Smooth muscle cell (in vitro differentiated cells): ENCODE data around the gene VPS13C. TPM values are rescaled to one million over a fixed set of nuclear protein-coding genes. Genes with fewer than 3 reads are reported as not detected.

Source experiments
- DNase-seq: peaks from one replicate; lab custom pipeline; 2025; ENCODE audit not compliant: unreplicated experiment; lab: John Stamatoyannopoulos, UW
- H2AFZ ChIP-seq: fragments of 200-600 bp; sonication (generic); 2 replicates; pipeline ENCODE4 v1.6.0; 2016; ENCODE audit warnings: antibody characterized with exemption, low read depth, mild to moderate bottlenecking
- H3F3A ChIP-seq: fragments of 200-600 bp; sonication (generic); 2 replicates; pipeline ENCODE4 v1.6.0; 2017; ENCODE audit warnings: antibody characterized with exemption, low read depth
- H3K27ac ChIP-seq: fragments of 200-600 bp; sonication (generic); 2 replicates; pipeline ENCODE4 v1.5.1; 2016; ENCODE audit warnings: low read depth, mild to moderate bottlenecking
- H3K27me3 ChIP-seq: fragments of 200-600 bp; sonication (generic); 2 replicates; pipeline ENCODE4 v1.6.1; 2016; ENCODE audit warnings: low read depth, mild to moderate bottlenecking
- H3K36me3 ChIP-seq: fragments of 200-600 bp; sonication (generic); 2 replicates; pipeline ENCODE4 v1.5.1; 2016; ENCODE audit warnings: low read depth
- H3K4me1 ChIP-seq: fragments of 200-600 bp; sonication (generic); 2 replicates; pipeline ENCODE4 v1.5.1; 2016; ENCODE audit warnings: low read depth
- H3K4me2 ChIP-seq: fragments of 200-600 bp; sonication (generic); 2 replicates; pipeline ENCODE4 v1.6.0; 2016; ENCODE audit warnings: mild to moderate bottlenecking
- H3K4me3 ChIP-seq: fragments of 200-600 bp; sonication (generic); 2 replicates; pipeline ENCODE4 v1.5.1; 2016; ENCODE audit warnings: mild to moderate bottlenecking
- H3K79me2 ChIP-seq: fragments of 200-600 bp; sonication (generic); 2 replicates; pipeline ENCODE4 v1.6.0; 2016; ENCODE audit warnings: low read depth, mild to moderate bottlenecking
- H3K9ac ChIP-seq: fragments of 200-600 bp; sonication (generic); 2 replicates; pipeline ENCODE4 v1.6.0; 2016; ENCODE audit warnings: low read depth
- H3K9me3 ChIP-seq: fragments of 200-600 bp; sonication (generic); replicated peaks from 2 replicates; pipeline ENCODE4 v1.5.1; 2016; ENCODE audit warnings: low read depth
- H4K20me1 ChIP-seq: fragments of 200-600 bp; sonication (generic); 2 replicates; pipeline ENCODE4 v1.6.0; 2016; ENCODE audit warnings: low read depth
- WGBS: methylation state at CpG from one replicate; pipeline ENCODE4 v1.1.7; 2016; ENCODE audit warnings: low lambda C conversion rate; 5-methylcytosine and 5-hydroxymethylcytosine counted together
- polyA plus RNA-seq: library from polyadenylated mRNA; unstranded; fragments of >200 nt; fragmentation: Nextera tagmentation; extraction: Ambion mirVana; gene quantifications from 2 replicates; pipeline ENCODE4 v1.2.1, GENCODE V29; 2016
- total RNA-seq: library from RNA; depleted of rRNA; stranded (reverse); fragments of >200 nt; gene quantifications from 2 replicates; pipeline ENCODE4 v1.2.3, GENCODE V29; 2014
- TF ChIP-seq, protein P1 (sequence below): fragments of 200-600 bp; sonication (generic); IDR thresholded peaks from 2 replicates; pipeline ENCODE4 v1.5.1; 2017; ENCODE audit warnings: borderline replicate concordance, mild to moderate bottlenecking, antibody characterized with exemption; ENCODE audit not compliant: insufficient read depth, poor library complexity, severe bottlenecking

VPS13C gene
- total and polyA plus RNA-seq, 2 experiments from 2014 or later, result 2.8 to 33.8 TPM

- Histone ChIP-seq H2AFZ (no peak within 1 kb of the TSS), H3K79me2 (no peaks in the 10 kb centered on the region), H3K36me3 (no peaks in the 10 kb centered on the region), H3K27ac (no peak within 1 kb of the TSS), H4K20me1 (no peaks in the 10 kb centered on the region), H3K9me3 (no peaks in the 10 kb centered on the region), H3K9ac (no peak within 1 kb of the TSS), H3K4me2 (peak within 1 kb of the TSS; percentile 73), H3K27me3 (peaks cover 73% of the 10 kb centered on the region), H3F3A (no peaks in the 10 kb centered on the region), H3K4me3 (peak within 1 kb of the TSS; percentile 31), H3K4me1 (peaks cover 5% of the 10 kb centered on the region)
- DNase-seq, result no peak
- TF ChIP-seq, protein P1, sequence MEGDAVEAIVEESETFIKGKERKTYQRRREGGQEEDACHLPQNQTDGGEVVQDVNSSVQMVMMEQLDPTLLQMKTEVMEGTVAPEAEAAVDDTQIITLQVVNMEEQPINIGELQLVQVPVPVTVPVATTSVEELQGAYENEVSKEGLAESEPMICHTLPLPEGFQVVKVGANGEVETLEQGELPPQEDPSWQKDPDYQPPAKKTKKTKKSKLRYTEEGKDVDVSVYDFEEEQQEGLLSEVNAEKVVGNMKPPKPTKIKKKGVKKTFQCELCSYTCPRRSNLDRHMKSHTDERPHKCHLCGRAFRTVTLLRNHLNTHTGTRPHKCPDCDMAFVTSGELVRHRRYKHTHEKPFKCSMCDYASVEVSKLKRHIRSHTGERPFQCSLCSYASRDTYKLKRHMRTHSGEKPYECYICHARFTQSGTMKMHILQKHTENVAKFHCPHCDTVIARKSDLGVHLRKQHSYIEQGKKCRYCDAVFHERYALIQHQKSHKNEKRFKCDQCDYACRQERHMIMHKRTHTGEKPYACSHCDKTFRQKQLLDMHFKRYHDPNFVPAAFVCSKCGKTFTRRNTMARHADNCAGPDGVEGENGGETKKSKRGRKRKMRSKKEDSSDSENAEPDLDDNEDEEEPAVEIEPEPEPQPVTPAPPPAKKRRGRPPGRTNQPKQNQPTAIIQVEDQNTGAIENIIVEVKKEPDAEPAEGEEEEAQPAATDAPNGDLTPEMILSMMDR, result no peak
- 11% methylated on average over 33 of the region's 33 CpGs for WGBS
Measured at GRCh38 chr15:62066663-62067447, 6.6 kb upstream of the VPS13C start, which contains the start of gene C2CD4A. Gene C2CD4A, plus strand, starts transcription at chr15:62066977. Its CDS starts 637 bp downstream, at chr15:62067614.

GRCh38 chr15:62063825-62064635 lies 3.8 kb upstream of the VPS13C start:
- Histone ChIP-seq H3K9ac (no peak overlapping the region), H2AFZ (no peak overlapping the region), H3K4me3 (no peak overlapping the region), H3K36me3 (no peaks in the 10 kb centered on the region), H3K27ac (peak overlapping the region; percentile 73), H4K20me1 (no peaks in the 10 kb centered on the region), H3F3A (no peaks in the 10 kb centered on the region), H3K4me2 (peak overlapping the region; percentile 32), H3K9me3 (no peaks in the 10 kb centered on the region), H3K27me3 (peaks cover 71% of the 10 kb centered on the region), H3K4me1 (peaks cover 10% of the 10 kb centered on the region), H3K79me2 (peaks cover 2% of the 10 kb centered on the region)
- TF ChIP-seq, protein P1, result no peak
- no peak for DNase-seq
- 63% methylated on average over 6 of the region's 6 CpGs for WGBS

- TF ChIP-seq, protein P1, result no peak
- Histone ChIP-seq H3K9me3 (no peaks in the 10 kb centered on the region), H3K9ac (peak overlapping the region; percentile 44), H3K79me2 (peaks cover 15% of the 10 kb centered on the region), H3K27ac (peak overlapping the region; percentile 24), H3F3A (no peaks in the 10 kb centered on the region), H3K4me3 (peak overlapping the region; percentile 80), H3K27me3 (peaks cover 42% of the 10 kb centered on the region), H3K4me1 (peaks cover 7% of the 10 kb centered on the region), H2AFZ (peak overlapping the region; percentile 95), H3K36me3 (no peaks in the 10 kb centered on the region), H4K20me1 (peaks cover 8% of the 10 kb centered on the region), H3K4me2 (peak overlapping the region; percentile 98)
- DNase-seq, result no peak
- WGBS, result 39% methylated on average over 12 of the region's 12 CpGs
Measured at GRCh38 chr15:62060896-62061280, 641 bp upstream of the VPS13C start.
